ENCODE measurements around the gene KBTBD12.

Gene KBTBD12

GRCh38 chr3:127986803-127987202 lies 71.8 kb downstream of the KBTBD12 start:
- no peak for DNase-seq (ENCODE audit: low read depth)
- H3K4me3 ChIP-seq (ENCODE audit: control insufficient read depth, low read depth, low read length): no peak overlapping the region
- TF ChIP-seq CTCF (IDR thresholded peaks at IDR 0.05; ENCODE audit: control insufficient read depth, insufficient read depth, low read depth, low read length, missing control alignments): no peak

- TF ChIP-seq CTCF (IDR thresholded peaks at IDR 0.05; ENCODE audit: control insufficient read depth, insufficient read depth, low read depth, low read length, missing control alignments): no peak
- no peak overlapping the region for H3K4me3 ChIP-seq (ENCODE audit: control insufficient read depth, low read depth, low read length)
- no peak for DNase-seq (ENCODE audit: low read depth)
Measured at GRCh38 chr3:127987309-127987995, 72.4 kb downstream of the KBTBD12 start.

GRCh38 chr3:127988770-127989557 lies 73.9 kb downstream of the KBTBD12 start:
- no peak for DNase-seq (ENCODE audit: low read depth)
- no peak overlapping the region for H3K4me3 ChIP-seq (ENCODE audit: control insufficient read depth, low read depth, low read length)
- TF ChIP-seq CTCF (IDR thresholded peaks at IDR 0.05; ENCODE audit: control insufficient read depth, insufficient read depth, low read depth, low read length, missing control alignments): no peak

- no peak overlapping the region for H3K4me3 ChIP-seq (ENCODE audit: control insufficient read depth, low read depth, low read length)
- DNase-seq (ENCODE audit: low read depth): no peak
- TF ChIP-seq CTCF (IDR thresholded peaks at IDR 0.05; ENCODE audit: control insufficient read depth, insufficient read depth, low read depth, low read length, missing control alignments): no peak
Measured at GRCh38 chr3:127990051-127990450, 75.0 kb downstream of the KBTBD12 start.

GRCh38 chr3:127990461-127990860 lies 75.4 kb downstream of the KBTBD12 start:
- no peak overlapping the region for H3K4me3 ChIP-seq (ENCODE audit: control insufficient read depth, low read depth, low read length)
- TF ChIP-seq CTCF (IDR thresholded peaks at IDR 0.05; ENCODE audit: control insufficient read depth, insufficient read depth, low read depth, low read length, missing control alignments): no peak
- no peak for DNase-seq (ENCODE audit: low read depth)

- no peak overlapping the region for H3K4me3 ChIP-seq (ENCODE audit: control insufficient read depth, low read depth, low read length)
- TF ChIP-seq CTCF (IDR thresholded peaks at IDR 0.05; ENCODE audit: control insufficient read depth, insufficient read depth, low read depth, low read length, missing control alignments): no peak
- DNase-seq (ENCODE audit: low read depth): no peak
Measured at GRCh38 chr3:127991251-127991650, 76.2 kb downstream of the KBTBD12 start.
